Measurements from ENCODE around the gene INPP4B.

DNA sequence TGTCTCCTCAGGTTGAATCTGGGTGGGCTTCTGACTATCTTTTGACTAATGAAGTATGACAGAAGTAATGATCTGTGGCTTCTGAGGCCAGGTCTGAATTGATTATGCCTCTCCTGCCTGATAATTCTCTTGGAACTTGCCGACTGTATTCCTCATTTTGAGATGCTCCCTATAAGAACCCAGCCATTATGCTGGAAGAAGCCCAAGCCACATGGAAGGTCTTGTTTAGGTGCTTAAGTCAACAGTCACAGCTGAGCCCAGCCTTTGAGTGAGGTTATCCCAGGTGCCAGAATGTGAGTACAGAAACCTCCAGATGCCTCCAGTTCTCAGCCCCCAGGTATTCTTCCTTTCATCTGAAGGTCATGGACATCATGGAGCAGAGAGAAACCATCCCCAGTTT lies 753.2 kb downstream of the INPP4B start:
- TF ChIP-seq, protein P1, sequence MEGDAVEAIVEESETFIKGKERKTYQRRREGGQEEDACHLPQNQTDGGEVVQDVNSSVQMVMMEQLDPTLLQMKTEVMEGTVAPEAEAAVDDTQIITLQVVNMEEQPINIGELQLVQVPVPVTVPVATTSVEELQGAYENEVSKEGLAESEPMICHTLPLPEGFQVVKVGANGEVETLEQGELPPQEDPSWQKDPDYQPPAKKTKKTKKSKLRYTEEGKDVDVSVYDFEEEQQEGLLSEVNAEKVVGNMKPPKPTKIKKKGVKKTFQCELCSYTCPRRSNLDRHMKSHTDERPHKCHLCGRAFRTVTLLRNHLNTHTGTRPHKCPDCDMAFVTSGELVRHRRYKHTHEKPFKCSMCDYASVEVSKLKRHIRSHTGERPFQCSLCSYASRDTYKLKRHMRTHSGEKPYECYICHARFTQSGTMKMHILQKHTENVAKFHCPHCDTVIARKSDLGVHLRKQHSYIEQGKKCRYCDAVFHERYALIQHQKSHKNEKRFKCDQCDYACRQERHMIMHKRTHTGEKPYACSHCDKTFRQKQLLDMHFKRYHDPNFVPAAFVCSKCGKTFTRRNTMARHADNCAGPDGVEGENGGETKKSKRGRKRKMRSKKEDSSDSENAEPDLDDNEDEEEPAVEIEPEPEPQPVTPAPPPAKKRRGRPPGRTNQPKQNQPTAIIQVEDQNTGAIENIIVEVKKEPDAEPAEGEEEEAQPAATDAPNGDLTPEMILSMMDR (IDR thresholded peaks at IDR 0.05; ENCODE audit: low read depth, low read length) = no peak
- no peak for TF ChIP-seq EZH2phosphoT487 (IDR thresholded peaks at IDR 0.05; ENCODE audit: low read depth)
